ENCODE measurements around the gene ATP8A2.
"Not testable (repeated sequence)": the region's sequence is repeated elsewhere in the genome, so short reads cannot be mapped to it uniquely, and the experiment has no call there.

- not testable (repeated sequence) for TF ChIP-seq CTCF (IDR thresholded peaks at IDR 0.05); ZFX (IDR thresholded peaks at IDR 0.05; ENCODE audit: borderline replicate concordance)
These were observed 141.3 kb downstream of the ATP8A2 start for GRCh38 chr13:25513060-25513459.

All from 22Rv1 (cell line).